HUES48 (cell line): ENCODE data around the gene IL13.

ENCODE experiments used
- H3K27ac ChIP-seq: one replicate; pipeline ENCODE4 v1.7.0; 2013; ENCODE audit warnings: low read depth, low read length, inconsistent platforms
- H3K27me3 ChIP-seq: 2 replicates; pipeline ENCODE4 v1.6.1; 2013; ENCODE audit warnings: mild to moderate bottlenecking, low read length; ENCODE audit not compliant: control insufficient read depth, insufficient read depth
- H3K36me3 ChIP-seq: 2 replicates; pipeline ENCODE4 v1.6.1; 2013; ENCODE audit warnings: low read length; ENCODE audit not compliant: control insufficient read depth, insufficient read depth
- H3K4me1 ChIP-seq: 2 replicates; pipeline ENCODE4 v1.6.1; 2013; ENCODE audit warnings: mild to moderate bottlenecking, low read length; ENCODE audit not compliant: control insufficient read depth, insufficient read depth
- H3K4me3 ChIP-seq: 2 replicates; pipeline ENCODE4 v1.5.1; 2013; ENCODE audit warnings: mild to moderate bottlenecking, low read depth, low read length
- H3K9ac ChIP-seq: 2 replicates; pipeline ENCODE4 v1.6.1; 2013; ENCODE audit warnings: mild to moderate bottlenecking, low read depth, low read length, moderate library complexity
- H3K9me3 ChIP-seq: 2 replicates; pipeline ENCODE4 v1.6.1; 2013; ENCODE audit warnings: low read length; ENCODE audit not compliant: control insufficient read depth, insufficient read depth

IL13 gene

DNA sequence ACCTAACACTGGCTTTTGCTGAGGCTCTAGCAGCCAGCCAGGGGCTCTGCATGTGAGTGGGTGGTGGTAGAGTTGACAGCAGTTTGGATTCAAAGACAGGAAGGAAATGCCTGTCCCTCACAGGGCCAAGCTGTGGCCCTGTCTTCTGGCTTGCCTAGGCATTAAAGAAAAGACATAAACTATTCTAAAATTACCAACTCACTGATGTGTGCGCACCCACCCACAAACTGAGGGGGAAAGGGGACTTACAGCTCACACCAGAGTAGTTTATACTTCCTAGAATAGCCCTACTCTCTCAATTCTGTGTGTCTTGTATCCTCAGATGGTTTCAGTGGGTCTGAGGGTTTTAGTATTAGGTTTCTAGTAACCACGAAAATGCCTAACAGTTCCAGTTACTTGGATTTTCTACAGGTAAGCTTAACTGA is 18.3 kb upstream of the IL13 start:
- H3K9ac ChIP-seq: no peak overlapping the region
- H3K27ac ChIP-seq: no peak overlapping the region
- H3K36me3 ChIP-seq: peaks cover 68% of the 10 kb centered on the region
- H3K9me3 ChIP-seq: no peaks in the 10 kb centered on the region
- no peaks in the 10 kb centered on the region for H3K27me3 ChIP-seq
- peaks cover 11% of the 10 kb centered on the region for H3K4me1 ChIP-seq
- no peak overlapping the region for H3K4me3 ChIP-seq

DNA sequence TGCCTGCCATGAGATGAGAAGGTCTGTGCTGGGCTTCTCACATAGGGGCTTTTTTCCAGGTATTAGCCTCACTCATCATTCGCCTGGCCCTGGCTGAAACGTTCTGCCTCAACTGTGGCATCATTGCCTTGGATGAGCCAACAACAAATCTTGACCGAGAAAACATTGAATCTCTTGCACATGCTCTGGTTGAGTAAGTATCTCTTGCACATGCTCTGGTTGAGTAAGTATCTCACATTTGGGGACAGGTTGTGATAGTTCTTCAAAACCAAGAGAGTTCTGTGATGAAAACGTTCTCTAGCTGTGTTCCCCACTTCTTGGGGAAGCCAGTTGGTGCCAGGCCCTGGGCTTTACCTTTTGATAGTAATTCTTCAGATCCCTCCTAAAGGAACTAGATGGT is 17.4 kb upstream of the IL13 start:
- Histone ChIP-seq H3K9ac (no peak overlapping the region), H3K4me3 (no peak overlapping the region), H3K4me1 (peaks cover 11% of the 10 kb centered on the region), H3K9me3 (no peaks in the 10 kb centered on the region), H3K36me3 (peaks cover 67% of the 10 kb centered on the region), H3K27me3 (no peaks in the 10 kb centered on the region), H3K27ac (no peak overlapping the region)

DNA sequence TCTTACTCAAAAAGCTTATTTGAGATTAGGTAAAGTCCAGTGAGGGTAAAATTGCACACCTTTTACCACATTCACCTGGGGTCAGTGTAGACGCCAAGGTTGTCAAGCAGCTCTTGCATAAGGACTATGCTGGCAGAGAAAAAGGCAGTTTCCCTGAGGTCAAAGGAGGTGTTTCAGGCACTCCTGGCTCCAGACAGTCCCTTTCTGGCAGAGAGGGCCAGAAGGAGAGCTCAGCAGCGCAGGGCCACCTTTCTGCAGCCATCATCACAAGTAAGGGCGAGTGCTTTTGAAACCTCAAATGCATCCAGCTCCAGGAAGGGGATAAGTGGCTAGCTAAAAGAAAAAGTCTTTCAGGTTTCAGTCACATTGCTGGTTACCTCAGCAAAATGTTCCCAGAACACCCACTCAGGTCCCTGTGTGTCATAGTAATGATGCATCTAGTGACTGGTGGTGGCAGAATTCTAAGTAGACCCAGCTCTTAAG is 16.7 kb upstream of the IL13 start:
- H3K36me3 ChIP-seq: peaks cover 60% of the 10 kb centered on the region
- no peaks in the 10 kb centered on the region for H3K9me3 ChIP-seq
- no peak overlapping the region for H3K9ac ChIP-seq
- no peak overlapping the region for H3K4me3 ChIP-seq
- H3K27ac ChIP-seq: no peak overlapping the region
- peaks cover 11% of the 10 kb centered on the region for H3K4me1 ChIP-seq
- no peaks in the 10 kb centered on the region for H3K27me3 ChIP-seq

DNA sequence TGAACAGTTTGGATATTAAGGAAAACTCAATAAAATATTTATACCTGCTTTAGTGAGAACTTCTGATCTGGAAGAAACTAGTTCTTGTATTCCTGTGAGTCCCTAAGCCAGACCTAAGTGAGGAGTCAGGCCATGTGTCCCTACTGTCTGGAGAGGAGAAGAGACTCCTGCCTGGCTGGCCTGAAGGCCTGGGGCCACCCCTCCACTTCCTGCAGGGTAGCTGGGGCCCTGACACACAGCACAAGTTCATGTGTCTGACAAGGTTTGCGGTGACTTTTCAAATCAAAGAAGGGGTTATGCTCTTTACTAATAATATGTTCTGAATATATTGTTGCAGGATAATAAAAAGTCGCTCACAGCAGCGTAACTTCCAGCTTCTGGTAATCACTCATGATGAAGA is 16.1 kb upstream of the IL13 start:
- Histone ChIP-seq H3K9ac (no peak overlapping the region), H3K27ac (no peak overlapping the region), H3K27me3 (no peaks in the 10 kb centered on the region)

DNA sequence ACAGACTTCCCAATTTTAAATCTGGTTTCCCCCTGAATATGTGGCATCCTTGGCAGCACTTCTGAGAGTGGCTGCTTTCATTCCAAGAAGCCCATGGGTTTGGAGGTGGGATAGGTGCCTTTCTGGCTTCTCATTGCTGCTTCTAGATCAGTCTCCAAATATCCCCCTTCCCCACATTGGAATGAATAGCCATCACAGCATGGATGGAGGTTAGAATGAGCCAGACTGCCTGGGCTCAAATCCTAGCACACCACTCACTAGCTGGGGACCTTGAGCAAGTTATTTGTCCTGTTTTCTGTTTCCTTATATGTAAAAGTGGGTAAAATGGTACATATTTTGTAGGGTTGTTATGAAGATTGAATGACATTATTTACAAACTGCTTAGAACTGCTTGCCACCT is 13.8 kb upstream of the IL13 start:
- peaks cover 40% of the 10 kb centered on the region for H3K36me3 ChIP-seq
- no peak overlapping the region for H3K27ac ChIP-seq
- peaks cover 11% of the 10 kb centered on the region for H3K4me1 ChIP-seq
- no peak overlapping the region for H3K4me3 ChIP-seq
- no peaks in the 10 kb centered on the region; the same call in 1 of the 2 replicates for H3K9me3 ChIP-seq
- H3K27me3 ChIP-seq: no peaks in the 10 kb centered on the region
- no peak overlapping the region for H3K9ac ChIP-seq

More for the DNA sequence above, 16.1 kb upstream of the IL13 start:
- H3K36me3 ChIP-seq: peaks cover 60% of the 10 kb centered on the region
- H3K4me3 ChIP-seq: no peak overlapping the region
- no peaks in the 10 kb centered on the region for H3K9me3 ChIP-seq
- peaks cover 11% of the 10 kb centered on the region for H3K4me1 ChIP-seq

DNA sequence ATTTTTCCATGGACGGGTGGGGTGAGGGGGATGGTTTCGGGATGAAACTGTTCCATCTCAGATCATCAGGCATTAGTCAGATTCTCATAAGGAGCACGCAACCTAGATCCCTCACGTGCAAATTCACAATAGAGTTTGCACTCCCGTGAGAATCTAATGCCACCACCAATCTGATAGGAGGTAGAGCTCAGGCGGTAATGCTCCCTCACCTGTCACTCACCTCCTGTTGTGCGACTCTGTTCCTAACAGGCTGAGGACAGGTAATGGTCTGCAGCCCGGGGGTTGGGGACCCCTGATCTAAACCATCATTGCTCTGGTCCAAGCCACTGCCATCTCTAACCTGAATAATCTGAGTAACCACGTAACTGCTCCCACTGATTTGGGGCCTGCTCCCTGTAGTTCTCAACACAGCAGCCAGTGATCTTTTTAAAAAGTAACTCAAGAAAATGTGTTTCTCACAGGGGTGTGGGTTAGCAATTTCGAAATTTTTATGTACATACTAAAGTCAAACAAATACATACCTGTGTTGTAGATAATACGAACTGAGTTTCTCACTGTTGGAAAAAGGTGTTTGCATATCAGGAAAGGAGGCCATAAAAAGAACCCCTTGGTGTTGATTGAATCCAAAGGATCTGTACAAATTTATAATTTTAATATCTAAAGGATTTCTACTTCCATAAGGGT is 11.2 kb upstream of the IL13 start:
- Histone ChIP-seq H3K4me1 (peaks cover 11% of the 10 kb centered on the region), H3K9ac (no peak overlapping the region), H3K9me3 (no peaks in the 10 kb centered on the region; the same call in 1 of the 2 replicates), H3K4me3 (no peak overlapping the region), H3K36me3 (peaks cover 16% of the 10 kb centered on the region), H3K27me3 (no peaks in the 10 kb centered on the region), H3K27ac (no peak overlapping the region)

DNA sequence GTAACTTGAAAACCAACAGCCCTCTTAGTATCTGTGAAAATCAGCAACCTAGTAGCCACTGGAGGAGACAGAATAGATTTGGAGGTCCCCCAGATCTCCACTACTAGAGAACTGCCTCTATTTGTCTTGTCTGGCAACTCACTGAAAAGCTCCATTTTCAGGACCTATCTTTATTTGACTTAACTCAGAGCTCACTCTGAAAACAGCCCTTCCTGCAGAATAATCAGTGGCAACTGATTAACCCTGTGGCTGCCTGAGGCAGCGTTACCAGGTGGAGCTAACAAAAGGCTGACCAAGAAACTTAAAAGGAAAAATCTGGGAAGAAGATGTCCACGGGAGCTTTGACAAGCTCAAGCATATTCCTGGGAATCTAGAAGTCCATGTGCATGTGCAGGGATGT is 10.5 kb upstream of the IL13 start:
- Histone ChIP-seq H3K27ac (no peak overlapping the region), H3K27me3 (no peaks in the 10 kb centered on the region), H3K9ac (no peak overlapping the region), H3K4me1 (peaks cover 11% of the 10 kb centered on the region), H3K9me3 (no peaks in the 10 kb centered on the region; the same call in 1 of the 2 replicates), H3K36me3 (peaks cover 9% of the 10 kb centered on the region), H3K4me3 (no peak overlapping the region)

DNA sequence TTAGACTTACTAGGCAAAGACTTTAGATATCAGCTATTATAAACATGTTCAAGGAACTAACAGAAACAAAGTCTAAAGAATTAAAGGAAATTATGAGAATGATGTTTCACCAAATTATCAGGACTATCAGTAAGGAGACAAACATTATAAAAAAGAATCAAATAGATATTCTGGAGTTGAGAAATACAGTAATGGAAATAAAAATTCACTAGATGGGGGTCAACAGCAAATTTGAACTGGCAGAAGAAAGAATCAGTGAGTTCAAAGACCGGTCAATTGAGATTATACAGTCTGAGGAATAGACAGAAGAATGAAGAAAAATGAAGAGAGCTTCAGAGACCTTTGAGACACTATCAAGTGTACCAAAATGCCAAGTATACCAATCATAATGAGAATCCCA is 9.6 kb upstream of the IL13 start:
- Histone ChIP-seq H3K36me3 (0 out of 2 replicates have a peak, but pooled peaks cover under 1% of the 10 kb centered on the region), H3K4me1 (peaks cover 11% of the 10 kb centered on the region), H3K27ac (no peak overlapping the region)

DNA sequence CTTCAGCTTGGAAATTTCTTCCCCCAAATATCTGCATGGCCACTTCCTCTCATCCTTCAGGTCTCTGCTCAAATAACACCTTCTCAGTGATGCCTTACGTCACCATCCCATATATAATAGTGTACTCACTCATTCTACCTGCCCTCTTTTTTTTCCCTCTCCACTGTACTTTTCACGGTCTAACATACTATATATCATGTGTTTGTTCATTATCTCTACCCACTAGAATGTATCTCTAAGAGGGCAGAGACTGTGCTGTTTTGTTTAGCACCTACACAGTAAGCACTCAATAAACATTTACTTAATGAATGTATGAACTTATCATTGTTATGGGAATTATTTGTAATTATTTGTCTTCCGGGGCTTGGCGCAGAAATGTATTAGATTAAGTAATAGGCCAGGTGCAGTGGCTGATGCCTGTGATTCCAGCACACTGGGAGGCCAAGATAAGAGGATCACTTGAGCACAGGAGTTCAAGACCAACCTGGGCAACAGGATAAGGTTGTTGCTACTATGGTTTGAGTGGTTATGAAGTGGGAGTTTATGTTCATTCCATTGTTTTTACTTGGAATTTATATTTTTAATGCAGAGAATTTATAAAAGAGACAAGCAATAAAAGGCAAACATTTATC is 6.0 kb upstream of the IL13 start:
- Histone ChIP-seq H3K4me1 (peaks cover 7% of the 10 kb centered on the region; the same call in 1 of the 2 replicates), H3K9ac (no peak overlapping the region), H3K4me3 (no peak overlapping the region), H3K27me3 (peaks cover 30% of the 10 kb centered on the region), H3K27ac (no peak overlapping the region), H3K9me3 (no peaks in the 10 kb centered on the region; the same call in 1 of the 2 replicates), H3K36me3 (no peaks in the 10 kb centered on the region)

More for the DNA sequence above, 9.6 kb upstream of the IL13 start:
- Histone ChIP-seq H3K4me3 (no peak overlapping the region), H3K9me3 (no peaks in the 10 kb centered on the region; the same call in 1 of the 2 replicates), H3K27me3 (no peaks in the 10 kb centered on the region), H3K9ac (no peak overlapping the region)

DNA sequence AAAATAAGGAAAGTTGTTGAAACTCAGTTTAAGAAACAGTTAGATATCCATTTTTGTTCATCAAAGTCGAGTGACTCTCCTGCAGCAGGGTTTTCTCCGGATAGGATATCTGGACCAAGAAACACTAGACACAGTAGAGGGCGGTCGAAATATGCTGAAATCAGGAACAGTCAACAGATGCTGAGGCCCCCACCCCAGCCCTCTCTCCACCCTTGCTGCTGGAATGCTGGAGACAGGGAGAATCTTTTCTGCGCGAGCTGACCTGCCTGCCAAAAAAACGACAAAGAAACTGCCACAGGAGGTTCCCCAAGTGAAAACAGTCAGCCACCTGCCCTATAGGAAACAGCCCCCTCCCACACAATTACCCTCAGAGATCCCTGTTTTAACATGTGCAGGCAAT is 4.3 kb upstream of the IL13 start:
- Histone ChIP-seq H3K4me3 (no peak overlapping the region), H3K9me3 (no peaks in the 10 kb centered on the region), H3K9ac (no peak overlapping the region), H3K36me3 (no peaks in the 10 kb centered on the region), H3K4me1 (peaks cover 7% of the 10 kb centered on the region; the same call in 1 of the 2 replicates), H3K27me3 (peaks cover 39% of the 10 kb centered on the region), H3K27ac (no peak overlapping the region)
